Activated CD4-positive, CD25-positive, alpha-beta regulatory T cell treated with anti-CD3 and anti-CD28 coated beads, Interleukin-2, amount 50 U/mL, for 24 hours (primary cell): Measurements from ENCODE around the gene CABLES2.

Source experiments
- ATAC-seq, 2 donors: fragments of 150-1000 bp; cut with Tn5 transposase; one replicate each; pipeline ENCODE4 v1.10.0; 2021; ENCODE audit warnings: mild to moderate bottlenecking in 1 of 2, moderate library complexity in 1 of 2

CABLES2 gene

DNA sequence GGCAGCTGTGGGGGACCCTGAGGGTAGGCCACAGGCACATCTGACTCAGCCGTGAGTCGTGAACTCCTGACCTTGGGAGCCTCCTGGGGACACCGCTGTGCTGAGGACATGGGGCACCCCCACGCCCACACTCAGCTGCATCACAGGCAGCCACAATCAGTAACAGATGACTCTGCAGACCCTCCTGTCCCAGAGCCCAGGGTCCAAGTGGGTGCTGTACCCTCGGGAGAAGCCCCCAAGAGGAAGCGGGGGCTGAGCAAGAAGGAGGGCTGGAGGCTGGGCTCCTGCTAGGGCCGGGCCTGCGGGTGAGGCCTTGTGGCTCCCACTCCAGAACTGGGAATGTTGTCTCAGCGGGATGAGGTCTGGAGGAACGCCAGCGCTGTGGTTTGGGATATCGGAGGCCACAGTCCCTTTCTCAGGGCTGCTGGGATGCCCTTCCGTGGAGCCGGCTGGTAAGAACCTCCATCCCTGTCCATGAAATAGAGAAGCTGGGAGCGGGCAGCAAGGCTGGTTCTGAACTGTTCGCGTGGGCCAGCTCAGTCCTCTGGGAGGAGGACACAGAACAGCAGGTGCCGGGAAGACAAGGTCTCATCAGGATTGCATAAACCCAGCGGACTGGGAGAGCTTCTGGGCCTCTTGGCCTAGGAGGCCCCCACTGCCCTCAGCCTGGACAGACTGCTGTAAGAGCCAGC lies 36.8 kb downstream of the CABLES2 start:
- ATAC-seq = peak; percentile 41 to 55

DNA sequence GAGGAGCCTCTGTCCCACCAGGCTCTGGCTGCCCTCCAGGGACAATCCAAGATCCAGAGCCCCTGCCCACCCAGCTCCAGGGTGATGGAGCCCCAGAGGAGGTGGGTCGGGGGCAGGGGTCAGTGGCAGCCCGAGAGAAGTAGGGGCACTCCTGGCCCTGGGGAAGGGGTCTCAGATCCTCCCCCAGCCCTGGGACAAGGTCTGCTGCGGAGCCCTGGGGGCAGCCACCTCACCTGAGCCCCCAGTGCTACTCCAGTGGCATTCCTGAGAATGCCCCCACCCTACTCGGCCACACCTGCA lies 37.3 kb downstream of the CABLES2 start:
- no peak for ATAC-seq

DNA sequence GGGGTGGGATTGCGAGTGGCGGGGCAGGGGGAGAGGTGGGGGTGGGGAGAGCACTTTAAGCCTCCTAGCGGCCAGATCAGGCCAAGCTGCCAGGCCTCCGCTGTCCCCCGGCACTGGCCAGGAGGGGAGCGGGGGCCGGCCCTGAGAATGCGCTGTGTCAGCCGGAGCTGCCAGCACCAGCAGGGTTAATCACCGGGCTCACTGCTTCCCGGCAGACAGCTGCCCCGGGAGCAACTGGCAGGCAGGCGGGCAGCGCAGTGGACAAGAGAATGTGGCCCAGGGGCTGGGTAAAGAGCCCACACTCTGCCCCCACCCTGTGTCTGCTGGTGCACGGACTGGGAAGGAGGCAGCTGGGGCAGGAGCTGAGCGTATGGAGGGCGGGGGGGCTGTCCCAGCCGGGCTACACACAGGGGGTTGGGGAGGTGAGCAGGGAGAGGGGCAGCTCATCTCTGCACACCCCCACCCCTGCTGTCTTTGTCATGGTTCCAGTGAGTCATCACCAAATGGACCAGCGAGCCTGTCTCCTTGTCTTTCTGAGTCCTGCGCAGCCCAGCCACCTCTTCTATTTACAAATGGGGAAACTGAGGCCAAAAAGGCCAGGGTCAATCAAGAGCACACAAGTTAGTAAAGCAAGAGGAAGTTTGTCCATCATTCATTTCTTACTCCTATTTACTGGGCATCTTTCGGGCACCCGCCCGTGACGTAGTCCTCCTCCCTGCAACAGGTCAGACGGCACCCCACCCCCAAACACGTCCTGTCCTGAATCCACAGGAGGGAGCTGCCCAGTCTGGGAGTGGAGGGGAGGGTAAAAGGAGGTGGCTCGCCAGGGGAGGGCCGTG lies 37.9 kb downstream of the CABLES2 start:
- ATAC-seq = no peak

DNA sequence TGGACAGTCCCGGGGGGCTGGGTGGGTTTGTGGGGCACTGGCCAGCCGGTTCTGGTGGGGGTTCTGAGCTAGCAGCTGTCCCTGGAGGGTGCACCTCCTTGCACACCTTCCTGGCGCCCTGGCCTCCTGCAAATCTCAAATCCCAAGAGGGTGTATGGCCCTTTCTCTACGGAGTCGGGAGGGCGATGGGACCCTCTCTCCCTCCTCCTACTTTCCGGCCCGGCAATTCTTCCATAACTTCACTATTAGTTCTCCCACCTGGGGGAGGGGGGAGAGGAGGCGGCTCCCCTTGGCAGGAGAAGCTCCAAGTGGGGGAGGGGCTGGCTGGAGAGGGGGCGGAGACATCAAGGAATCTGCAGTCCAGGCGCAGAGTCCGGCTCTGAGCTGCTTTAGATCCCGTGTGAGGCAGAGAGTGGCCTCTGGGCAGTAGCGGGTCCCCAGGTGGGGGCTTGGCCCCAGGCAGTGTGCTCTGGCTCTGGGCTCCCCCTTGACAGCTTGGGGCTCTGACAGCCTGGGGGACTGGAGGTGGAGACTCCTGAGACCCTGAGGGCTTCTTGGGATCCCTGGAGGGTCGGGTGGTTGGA lies 38.6 kb downstream of the CABLES2 start:
- no peak for ATAC-seq

DNA sequence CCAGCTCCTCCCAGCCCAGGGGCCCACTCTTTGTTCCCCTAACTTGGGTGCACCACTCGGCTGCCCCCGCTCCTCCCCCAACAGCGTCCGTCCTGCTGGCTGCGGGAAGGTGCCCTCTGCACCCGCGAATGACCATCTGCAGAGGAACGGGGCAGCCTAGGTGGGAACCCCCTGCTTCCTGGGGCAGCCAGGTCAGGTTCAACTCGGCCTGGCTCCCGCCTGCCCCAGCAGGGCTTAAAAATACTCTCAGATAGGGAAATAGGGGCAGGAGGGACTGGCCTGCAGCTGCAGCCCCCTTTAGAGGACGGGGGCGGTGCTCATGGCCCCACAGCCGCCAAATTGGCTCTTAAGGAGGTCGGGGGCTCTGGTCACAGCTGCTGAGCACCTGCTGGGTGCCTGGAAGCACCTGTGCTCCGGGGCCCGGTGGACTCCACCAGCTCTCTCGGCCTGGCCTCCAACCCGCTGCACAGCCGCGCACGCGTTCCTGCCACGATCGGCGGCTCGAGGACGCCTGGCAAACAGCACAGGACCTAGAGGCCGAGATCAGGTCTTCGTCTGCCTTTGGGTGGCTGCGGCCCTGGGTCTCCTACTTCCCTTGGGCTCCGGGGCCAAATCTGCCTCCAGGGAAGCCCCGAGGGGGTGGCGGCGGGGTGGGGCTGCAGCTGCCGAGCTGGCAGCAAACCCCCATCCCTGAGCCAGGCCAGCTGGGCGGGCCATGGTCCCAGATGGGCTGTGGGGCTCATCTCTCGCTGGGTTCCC lies 39.3 kb downstream of the CABLES2 start:
- no peak for ATAC-seq

DNA sequence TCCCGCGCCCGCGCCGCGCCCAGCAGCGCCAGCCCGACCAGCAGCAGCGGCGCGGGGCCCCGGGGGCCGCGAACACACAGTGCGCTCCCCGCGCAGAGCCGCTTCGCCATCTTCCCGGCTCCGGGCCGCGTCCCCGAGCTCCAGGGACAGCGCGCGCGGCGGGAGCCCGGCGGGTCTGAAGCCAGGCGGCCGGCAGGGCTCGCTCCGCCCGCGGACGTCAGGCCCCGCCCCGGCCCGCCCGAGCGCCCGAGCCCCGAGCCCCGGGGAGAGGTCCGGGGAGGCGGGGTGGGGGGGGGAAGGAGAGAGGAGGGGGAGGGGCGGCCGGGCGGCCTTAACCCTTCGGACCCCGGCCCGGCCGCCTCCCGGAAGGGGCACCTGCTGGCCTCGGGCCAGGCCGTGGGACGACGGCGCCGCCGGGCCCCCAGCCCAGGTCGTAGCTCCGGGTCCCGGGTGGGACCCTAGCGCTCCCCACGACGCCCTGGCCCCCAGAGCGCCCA lies 39.9 kb downstream of the CABLES2 start, which contains the start of gene LAMA5:
Gene LAMA5 (minus strand): TSS at position 177 of the 497 bp plus-strand sequence. CDS start 67 bp downstream, at position 110.
- peak; percentile 22 to 27 for ATAC-seq

DNA sequence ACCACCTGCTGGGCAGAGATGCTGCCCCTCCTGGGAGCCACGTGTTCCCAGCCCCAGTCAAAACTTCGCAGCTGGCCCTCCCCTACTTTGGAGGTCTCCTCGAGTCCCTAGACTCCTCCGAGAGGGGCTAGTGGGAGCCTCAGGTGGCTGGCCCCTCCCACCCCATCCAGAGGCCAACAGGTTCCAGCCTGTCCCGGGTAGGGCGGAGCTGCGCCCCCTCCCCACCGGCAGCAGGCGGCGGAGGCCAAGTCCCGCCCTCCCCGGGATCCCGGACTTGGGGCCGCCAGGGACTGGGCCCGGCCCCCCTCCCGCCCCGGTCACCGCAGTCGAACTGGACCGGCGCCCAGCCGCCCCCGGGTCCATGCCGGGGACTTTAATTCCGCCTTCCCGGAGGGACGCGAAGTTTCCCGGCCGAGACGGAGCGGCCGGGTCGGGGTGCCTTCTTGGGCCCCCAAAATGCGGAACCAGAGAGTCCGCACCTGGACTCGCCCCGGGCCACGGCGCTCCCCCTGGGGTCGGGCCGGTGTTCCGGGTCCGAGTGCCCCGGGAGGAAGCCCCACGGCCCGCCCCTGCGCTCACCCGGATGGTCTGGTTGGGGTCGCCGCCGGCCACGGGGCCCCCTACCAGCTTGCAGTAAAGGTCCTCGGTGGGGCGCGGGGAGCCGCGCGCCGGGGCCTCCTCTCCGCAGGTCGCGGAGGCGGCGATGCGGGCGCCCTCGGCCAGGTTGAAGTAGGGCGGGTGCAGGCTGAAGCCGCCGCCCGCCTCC lies 40.5 kb downstream of the CABLES2 start:
- peak in 1 of 2 donors; percentile 9 for ATAC-seq

DNA sequence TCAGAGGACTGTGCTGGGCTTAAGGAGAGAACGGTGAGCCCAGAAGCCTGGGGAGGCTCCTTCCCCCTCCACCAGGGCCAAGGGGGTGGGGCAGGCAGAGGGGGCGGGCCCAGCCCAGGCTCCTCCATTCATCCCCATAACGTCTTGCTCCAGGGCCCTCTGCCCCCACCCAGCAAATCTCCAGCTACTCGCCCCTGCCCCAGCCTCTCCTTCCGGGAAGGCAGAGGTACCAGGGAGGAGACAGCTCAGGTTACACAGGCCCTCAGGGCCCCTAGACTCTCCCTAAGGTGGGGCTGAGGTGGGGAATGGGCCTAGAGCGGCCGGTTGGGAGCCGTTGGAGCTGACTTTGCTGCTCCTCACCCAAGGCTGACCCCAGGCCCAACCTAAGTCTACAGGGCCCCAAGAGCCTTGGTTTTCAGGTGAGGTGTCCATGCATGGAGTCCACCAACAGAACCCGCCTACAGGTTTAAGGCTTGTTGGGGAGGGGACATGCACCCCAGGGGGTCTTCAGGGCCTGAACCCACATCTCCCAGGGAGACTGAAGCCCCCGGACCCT lies 41.2 kb downstream of the CABLES2 start:
- no peak for ATAC-seq

DNA sequence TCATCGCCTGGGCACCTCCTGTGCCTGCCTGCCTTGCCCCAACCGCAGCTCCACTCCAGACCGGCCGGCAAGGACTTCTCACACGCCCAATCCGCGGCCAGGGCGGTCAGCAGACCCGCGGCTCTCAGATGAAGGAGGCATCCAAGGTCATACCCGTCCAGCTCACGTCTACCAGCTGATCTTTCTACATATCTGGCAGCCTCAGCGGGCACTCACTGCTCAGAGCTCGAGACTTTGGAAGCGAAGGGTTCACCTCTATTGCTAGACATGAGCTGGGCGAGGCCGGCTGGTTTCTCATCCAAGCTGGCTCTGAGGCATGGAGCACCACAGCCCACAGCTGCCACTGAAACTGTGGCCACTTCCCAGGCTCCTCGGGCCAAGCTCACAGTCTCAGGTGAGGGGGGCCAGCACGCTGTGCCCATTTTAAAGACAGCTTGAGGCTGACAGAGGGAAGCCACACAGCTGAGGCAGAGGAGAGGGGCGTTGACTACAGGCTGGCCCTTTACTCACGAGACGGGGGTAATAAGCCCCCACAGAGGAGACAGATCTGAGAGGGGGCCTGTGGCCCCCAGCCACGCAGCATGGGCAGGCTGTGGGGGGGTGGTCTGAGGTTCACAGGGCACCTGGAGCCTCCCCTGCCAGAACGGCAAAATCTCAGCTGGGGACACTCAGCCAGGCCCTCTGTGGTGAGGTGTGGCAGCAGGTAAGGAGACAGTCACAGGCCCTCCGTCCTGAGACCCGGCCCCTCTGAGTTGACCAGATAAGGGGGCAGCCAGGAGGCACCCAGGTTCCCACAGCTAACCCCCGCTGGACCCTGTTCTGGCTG lies 42.0 kb downstream of the CABLES2 start:
- ATAC-seq = no peak

DNA sequence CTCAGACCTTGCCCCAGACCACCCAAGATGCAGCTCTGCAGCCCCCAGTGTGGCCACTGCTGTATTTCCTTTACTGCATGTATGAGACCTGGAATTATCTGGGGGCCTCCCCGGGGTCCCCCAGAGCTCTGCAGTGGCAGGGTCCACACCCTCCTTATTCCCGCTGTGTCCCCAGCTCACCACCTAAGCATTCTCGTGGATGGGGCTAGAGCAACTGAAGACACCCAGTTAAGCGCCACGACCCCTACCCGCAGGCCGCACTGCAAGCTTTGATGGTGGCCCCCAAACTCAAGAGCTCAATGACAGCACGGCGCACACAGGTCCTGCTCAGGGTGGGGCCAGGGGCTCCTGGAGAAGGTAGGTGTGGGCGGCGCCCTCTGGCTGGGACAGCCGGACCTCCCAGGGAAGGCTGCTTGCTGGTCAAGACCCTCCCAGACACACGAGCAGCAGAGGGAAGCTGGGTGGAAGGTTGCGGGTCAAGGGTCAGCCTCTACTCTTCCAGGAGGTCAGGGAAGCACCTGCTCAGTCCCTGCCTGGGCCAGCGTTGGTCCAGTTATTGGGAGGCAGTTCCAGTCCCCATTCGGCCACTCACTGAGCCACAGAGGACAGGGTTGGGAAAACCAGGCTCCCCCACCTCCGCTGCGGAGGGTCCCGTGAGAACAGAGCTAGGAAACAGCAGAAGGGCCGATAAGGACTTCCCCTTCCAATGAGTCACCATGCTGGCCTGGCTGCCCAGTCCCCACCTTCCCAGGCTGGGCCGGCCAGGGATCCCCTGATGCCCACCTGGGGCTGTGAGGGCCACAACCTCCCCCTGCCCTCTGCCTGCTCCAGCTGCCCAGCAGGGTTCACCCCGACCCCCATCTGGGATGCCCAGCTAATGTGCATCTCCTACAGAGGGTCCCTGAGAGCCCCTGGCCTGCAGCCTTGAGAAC lies 42.9 kb downstream of the CABLES2 start:
- ATAC-seq = no peak

DNA sequence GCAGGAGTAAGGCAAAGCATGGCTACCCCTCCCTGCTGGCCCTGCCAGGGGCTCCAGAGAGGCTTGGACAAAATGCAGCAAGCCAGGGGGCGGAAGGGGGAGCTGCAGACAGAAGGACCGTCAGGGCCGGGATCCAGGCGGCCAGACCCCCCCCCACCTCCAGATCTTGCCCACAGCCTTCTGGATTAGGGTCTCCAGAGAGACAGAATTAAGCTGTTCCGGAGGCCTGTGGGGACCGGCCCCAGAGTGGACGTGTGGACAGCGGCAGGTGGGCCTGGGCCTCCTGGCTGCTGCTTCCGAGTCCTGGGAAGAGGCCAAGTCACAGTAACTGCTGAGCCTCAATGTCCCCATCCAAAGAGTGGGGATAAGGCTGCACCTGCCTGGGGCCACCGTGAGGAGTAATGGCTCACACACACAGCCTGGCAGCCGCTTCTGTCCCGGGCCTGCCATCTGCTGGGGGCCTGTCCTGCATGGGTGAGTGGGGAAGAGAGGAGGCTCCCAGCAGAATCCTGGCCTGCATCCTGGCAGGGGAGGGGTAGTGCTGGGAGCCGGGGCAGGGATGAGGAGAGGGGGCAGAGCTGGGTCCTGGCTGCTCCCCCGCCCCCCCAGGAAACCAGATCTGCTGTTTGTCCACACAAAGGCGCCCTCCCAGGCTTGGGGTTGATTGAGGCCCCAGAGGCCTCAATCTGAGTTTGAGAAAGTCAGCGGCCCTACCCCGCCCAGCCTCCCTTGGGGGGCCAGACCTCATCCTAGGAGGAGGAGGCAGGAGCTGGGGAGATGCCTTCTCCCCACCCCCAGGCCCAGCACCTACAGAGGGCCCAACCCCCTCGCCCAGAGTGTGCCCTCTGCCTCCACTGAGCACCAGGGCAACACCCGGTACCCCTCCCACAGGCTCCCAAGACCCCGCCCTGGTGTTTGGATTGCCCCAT lies 43.8 kb downstream of the CABLES2 start:
- ATAC-seq = no peak

DNA sequence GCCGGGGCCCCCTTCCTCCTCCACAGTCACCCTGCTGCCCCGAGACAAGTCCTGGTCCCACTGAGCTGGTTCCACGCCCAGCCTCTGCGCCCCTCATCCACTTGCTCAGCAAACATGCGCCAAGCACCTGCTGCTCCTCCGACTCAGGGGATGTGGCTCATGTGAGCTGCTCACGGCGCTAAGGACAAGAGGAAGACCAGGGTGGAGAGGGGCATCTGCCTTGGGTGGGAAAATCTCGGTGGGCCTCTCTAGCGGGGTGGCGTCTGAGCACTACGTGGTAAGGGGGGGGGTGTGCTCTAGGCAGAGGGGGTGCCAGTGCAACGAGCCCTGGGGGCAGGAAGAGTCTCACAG lies 44.5 kb downstream of the CABLES2 start:
- no peak for ATAC-seq

DNA sequence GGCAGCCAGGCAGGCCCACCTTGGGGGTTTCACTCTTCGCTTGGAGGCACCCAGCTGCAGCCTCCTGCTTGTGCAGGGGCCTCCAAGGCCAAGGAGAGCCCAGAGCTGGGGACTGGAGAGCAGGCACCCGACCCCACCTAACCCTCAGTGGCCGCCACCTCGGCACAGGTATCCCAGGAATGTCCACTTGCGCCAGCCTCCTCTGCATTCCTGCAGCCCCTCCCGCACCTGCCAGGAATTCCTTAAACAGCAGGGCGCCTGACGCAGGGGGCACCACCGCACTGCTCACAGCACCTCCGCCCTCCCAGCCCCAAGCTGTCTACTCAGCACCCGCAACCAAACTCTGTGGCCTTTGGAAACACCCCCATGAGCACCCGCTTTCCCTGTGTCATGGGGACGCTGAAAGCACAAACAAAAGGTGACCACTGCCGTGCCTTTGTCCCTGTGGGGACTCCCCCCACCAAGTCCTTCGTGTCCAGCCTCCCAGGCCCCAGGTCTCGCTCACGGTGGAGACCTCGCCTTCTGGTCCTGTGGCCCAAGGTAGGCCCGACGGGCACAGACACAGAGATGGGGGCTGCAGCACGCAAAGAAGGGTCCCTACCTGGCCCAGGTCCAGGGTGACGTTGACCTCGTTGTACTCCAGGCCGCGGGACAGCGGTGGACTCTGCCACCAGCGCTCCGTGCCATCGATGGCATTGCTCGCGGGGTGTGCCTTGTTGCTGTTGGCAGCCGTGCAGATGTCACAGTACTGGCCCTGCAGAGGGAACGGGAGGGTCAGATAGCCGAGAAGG lies 45.1 kb downstream of the CABLES2 start:
- no peak for ATAC-seq

DNA sequence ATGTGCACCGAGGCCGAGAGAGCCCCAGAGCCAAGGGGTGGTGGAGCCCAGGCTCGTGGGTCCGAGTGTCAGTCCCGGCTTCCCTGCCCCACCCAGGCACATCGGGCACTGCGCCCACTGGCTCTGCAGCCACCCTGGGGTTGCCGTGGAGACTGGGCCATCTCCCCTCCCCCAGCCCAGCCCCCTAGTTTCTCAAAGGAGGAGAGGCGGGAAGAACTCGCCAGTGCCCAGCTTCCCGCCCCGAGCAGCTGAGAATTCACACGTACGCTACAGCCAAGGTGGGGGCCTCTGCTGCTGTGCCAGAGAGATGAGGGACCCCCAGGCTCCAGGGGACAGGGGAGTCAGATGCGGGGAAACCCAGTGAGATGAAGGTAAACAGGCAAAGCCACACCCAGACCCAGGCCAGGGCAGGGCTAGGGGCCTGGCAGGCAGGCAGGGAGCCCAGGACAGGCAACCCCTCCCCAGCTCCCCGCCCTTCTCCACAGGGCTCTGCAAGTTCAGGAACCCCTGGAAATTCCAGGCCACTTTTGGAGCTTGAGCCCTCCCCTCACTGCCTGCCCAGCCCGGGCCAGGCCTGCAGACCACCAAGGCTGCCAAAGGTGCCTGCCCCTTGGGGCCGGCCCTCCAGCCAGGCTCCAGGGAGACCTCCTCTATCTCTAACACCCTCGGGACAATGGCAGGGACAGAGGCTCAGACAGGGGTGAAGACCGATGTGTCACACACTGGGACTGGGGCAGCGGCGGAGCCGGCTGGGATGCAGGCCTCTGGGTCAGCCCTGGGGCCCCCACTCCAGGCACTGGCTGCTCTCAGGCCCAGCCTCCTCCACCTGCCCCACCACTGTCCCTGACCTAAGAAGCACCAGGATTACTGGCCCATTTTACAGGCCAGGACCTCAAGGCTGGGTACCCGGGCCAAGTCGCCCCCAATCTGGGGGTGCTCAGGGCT lies 46.0 kb downstream of the CABLES2 start:
- no peak for ATAC-seq

DNA sequence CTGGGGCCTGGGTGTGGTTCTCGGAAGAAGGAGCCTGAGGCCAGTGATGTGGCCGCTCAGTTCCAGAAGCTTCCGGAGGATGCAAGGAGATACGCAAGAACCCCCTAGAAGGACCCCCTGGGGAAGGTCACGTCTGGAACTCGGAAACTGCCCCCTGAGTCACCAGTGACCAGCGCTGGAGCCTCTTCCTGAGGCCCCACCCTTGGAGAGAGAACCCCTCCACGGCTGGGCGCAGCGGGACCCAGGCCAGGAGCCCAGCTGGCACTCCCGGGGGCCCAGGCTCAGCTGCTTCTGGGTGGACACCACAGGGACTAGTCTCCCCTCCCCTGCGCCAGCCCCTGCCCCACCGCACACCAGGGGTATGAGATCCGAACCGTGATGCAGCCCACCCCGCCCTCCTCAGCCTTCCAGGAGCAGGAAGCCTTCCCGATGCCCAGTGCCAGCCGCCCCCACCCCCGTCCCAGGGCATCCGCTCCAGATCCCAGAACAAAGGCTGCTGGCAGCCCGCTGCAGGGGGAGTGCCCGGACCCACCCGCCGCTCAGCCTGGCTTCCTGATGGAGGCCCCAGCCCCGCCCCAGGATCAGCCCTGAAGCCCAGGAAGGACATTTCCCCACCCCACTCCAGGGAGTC lies 47.5 kb downstream of the CABLES2 start:
- no peak for ATAC-seq

DNA sequence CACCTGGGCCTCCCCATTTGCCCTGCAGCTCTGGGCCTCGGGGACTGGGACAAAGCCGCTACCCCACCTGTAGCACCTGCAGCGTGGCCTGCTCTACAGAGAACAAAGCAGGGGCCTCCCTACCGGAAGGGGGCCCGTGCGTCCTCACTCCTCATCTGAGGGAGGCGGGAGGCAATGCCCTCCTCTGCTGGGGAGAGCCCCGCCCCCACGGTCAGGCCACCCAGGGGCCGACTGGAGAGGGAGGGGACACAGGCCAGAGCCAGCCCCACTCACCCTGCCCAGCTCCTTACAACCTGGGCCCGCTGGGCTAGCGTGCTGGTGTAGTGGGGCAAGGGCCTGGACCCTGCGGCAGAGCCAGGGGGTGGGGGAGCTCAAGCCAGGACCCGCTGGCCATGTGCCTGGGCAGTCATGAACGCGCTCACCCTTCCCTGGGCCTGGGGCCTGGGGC lies 48.0 kb downstream of the CABLES2 start:
- ATAC-seq = no peak
